HG03575 (cell line): Measurements from ENCODE around the gene HEMGN.
"Not testable (repeated sequence)": the region's sequence is repeated elsewhere in the genome, so short reads cannot be mapped to it uniquely, and the experiment has no call there.

ENCODE experiments used
- ATAC-seq: cut with Tn5 transposase; IDR thresholded peaks from one replicate; pipeline ENCODE4 v1.9.1; 2021; ENCODE audit not compliant: unreplicated experiment, insufficient number of reproducible peaks, low FRiP score; ENCODE audit errors: extremely low read depth

The HEMGN gene

GRCh38 chr9:97938081-97938644, at the start of gene HEMGN:
Gene HEMGN (minus strand): TSS chr9:97938172. CDS start chr9:97938136, 36 bp downstream.
- no peak for ATAC-seq

- no peak for ATAC-seq
Measured at GRCh38 chr9:97987487-97987886, 49.5 kb upstream of the HEMGN start.

- no peak for ATAC-seq
Measured at GRCh38 chr9:97985058-97985861, 47.3 kb upstream of the HEMGN start.

GRCh38 chr9:97984188-97985057, 46.5 kb upstream of the HEMGN start:
- no peak for ATAC-seq

- no peak for ATAC-seq
Measured at GRCh38 chr9:97983589-97984187, 45.7 kb upstream of the HEMGN start.

- no peak for ATAC-seq
Measured at GRCh38 chr9:97982683-97983588, 45.0 kb upstream of the HEMGN start, which contains the start of gene ANP32B. Gene ANP32B (plus strand): TSS chr9:97983341. CDS start chr9:97983556, 215 bp downstream.

- no peak for ATAC-seq
Measured at GRCh38 chr9:97981846-97982682, 44.1 kb upstream of the HEMGN start.

- ATAC-seq: no peak
Measured at GRCh38 chr9:97980918-97981845, 43.2 kb upstream of the HEMGN start.

- ATAC-seq: no peak
Measured at GRCh38 chr9:97980479-97980803, 42.5 kb upstream of the HEMGN start.

- ATAC-seq: no peak
Measured at GRCh38 chr9:97979788-97980478, 42.0 kb upstream of the HEMGN start.

GRCh38 chr9:97978371-97979130, 40.6 kb upstream of the HEMGN start:
- ATAC-seq: no peak

- not testable (repeated sequence) for ATAC-seq
Measured at GRCh38 chr9:97976633-97977032, 38.7 kb upstream of the HEMGN start.

GRCh38 chr9:97975376-97975775, 37.4 kb upstream of the HEMGN start:
- no peak for ATAC-seq

GRCh38 chr9:97972753-97973152, 34.8 kb upstream of the HEMGN start:
- no peak for ATAC-seq

- no peak for ATAC-seq
Measured at GRCh38 chr9:97970165-97970564, 32.2 kb upstream of the HEMGN start.
